ENCODE data around the gene GPR84. TPM values are rescaled to one million over a fixed set of nuclear protein-coding genes. Genes with fewer than 3 reads are reported as not detected.

The GPR84 gene
- polyA plus RNA-seq, 1 donor (not counting 4 experiments of a cell fraction or from before 2014, with no cell fraction given) = 0.12 TPM

- Histone ChIP-seq H3K9me1 (ENCODE audit: control insufficient read depth, extremely low read depth, insufficient read depth, low read length) (no peaks in the 10 kb centered on the region), H3K4me3 (ENCODE audit: control insufficient read depth in 2 of 3, extremely low read depth in 1 of 3, insufficient read depth in 2 of 3, low read depth in 1 of 3, low read length in 3 of 3) (no peak overlapping the region), H3K4me1 (ENCODE audit: control insufficient read depth, extremely low read depth, insufficient read depth, low read length) (peaks cover 5% of the 10 kb centered on the region), H3K9me3 (ENCODE audit: control insufficient read depth, low read depth, low read length) (no peaks in the 10 kb centered on the region), H3K4me2 (ENCODE audit: control insufficient read depth, extremely low read depth, insufficient read depth, low read depth, low read length) (no peak overlapping the region), H3K27me3 (ENCODE audit: control insufficient read depth, extremely low read depth, insufficient read depth, low read length) (no peaks in the 10 kb centered on the region), H3K36me3 (ENCODE audit: control insufficient read depth in 2 of 2, extremely low read depth in 1 of 2, insufficient read depth in 2 of 2, low read length in 2 of 2) (peaks cover 7 to 17% of the 10 kb centered on the region in 2 experiments), H4K20me1 (ENCODE audit: control insufficient read depth, extremely low read depth, insufficient read depth, low read length) (no peaks in the 10 kb centered on the region), H3K9ac (ENCODE audit: control insufficient read depth, extremely low read depth, insufficient read depth, low read length) (no peak overlapping the region), H3K79me2 (ENCODE audit: control insufficient read depth, insufficient read depth, low read length) (no peaks in the 10 kb centered on the region), H2AFZ (ENCODE audit: control insufficient read depth, low read length) (no peak overlapping the region), H3K27ac (ENCODE audit: control insufficient read depth, insufficient read depth, low read length) (no peak overlapping the region)
- TF ChIP-seq CTCF (optimal IDR thresholded peaks at IDR 0.05 in 1 of 3, IDR thresholded peaks at IDR 0.05 in 1 of 3, conservative IDR thresholded peaks at IDR 0.05 in 1 of 3; ENCODE audit: extremely low read depth in 1 of 3, insufficient read depth in 2 of 3, low read length in 3 of 3) (no peak), EZH2 (IDR thresholded peaks at IDR 0.05; ENCODE audit: low read length) (no peak)
- FAIRE-seq = no peak
- DNase-seq (ENCODE audit: low read depth, low spot score) = no peak
- dilution Hi-C loops (cut with MboI; ENCODE audit: extremely low pct_ligation_motif_present, low sequenced_read_pairs) = no loop called here
These were observed 11.1 kb downstream of the GPR84 start for GRCh38 chr12:54352891-54353874.

- no peak overlapping the region for H3K9ac ChIP-seq (ENCODE audit: control insufficient read depth, extremely low read depth, insufficient read depth, low read length)
- DNase-seq (ENCODE audit: low read depth, low spot score) (no peak), FAIRE-seq (no peak)
- H2AFZ ChIP-seq (ENCODE audit: control insufficient read depth, low read length) = no peak overlapping the region
- H4K20me1 ChIP-seq (ENCODE audit: control insufficient read depth, extremely low read depth, insufficient read depth, low read length) = no peaks in the 10 kb centered on the region
- no peak for TF ChIP-seq CTCF (optimal IDR thresholded peaks at IDR 0.05 in 1 of 3, IDR thresholded peaks at IDR 0.05 in 1 of 3, conservative IDR thresholded peaks at IDR 0.05 in 1 of 3; ENCODE audit: extremely low read depth in 1 of 3, insufficient read depth in 2 of 3, low read length in 3 of 3)
- TF ChIP-seq EZH2 (IDR thresholded peaks at IDR 0.05; ENCODE audit: low read length) = no peak
- dilution Hi-C loops (cut with MboI; ENCODE audit: extremely low pct_ligation_motif_present, low sequenced_read_pairs) = no loop called here
- no peak overlapping the region for H3K4me3 ChIP-seq (ENCODE audit: control insufficient read depth in 2 of 3, extremely low read depth in 1 of 3, insufficient read depth in 2 of 3, low read depth in 1 of 3, low read length in 3 of 3)
- no peak overlapping the region for H3K27ac ChIP-seq (ENCODE audit: control insufficient read depth, insufficient read depth, low read length)
- no peaks in the 10 kb centered on the region for H3K9me1 ChIP-seq (ENCODE audit: control insufficient read depth, extremely low read depth, insufficient read depth, low read length)
- H3K9me3 ChIP-seq (ENCODE audit: control insufficient read depth, low read depth, low read length) = no peaks in the 10 kb centered on the region
- no peaks in the 10 kb centered on the region for H3K27me3 ChIP-seq (ENCODE audit: control insufficient read depth, extremely low read depth, insufficient read depth, low read length)
- H3K79me2 ChIP-seq (ENCODE audit: control insufficient read depth, insufficient read depth, low read length) = no peaks in the 10 kb centered on the region
- H3K4me1 ChIP-seq (ENCODE audit: control insufficient read depth, extremely low read depth, insufficient read depth, low read length) = no peaks in the 10 kb centered on the region
- peaks cover 15 to 27% of the 10 kb centered on the region in 2 experiments for H3K36me3 ChIP-seq (ENCODE audit: control insufficient read depth in 2 of 2, extremely low read depth in 1 of 2, insufficient read depth in 2 of 2, low read length in 2 of 2)
- H3K4me2 ChIP-seq (ENCODE audit: control insufficient read depth, extremely low read depth, insufficient read depth, low read depth, low read length) = no peak overlapping the region
These were observed 12.2 kb downstream of the GPR84 start for GRCh38 chr12:54352022-54352531.

Measured in keratinocyte (primary cell).